ENCODE results near the gene ANKRD22.

ANKRD22 gene

GRCh38 chr10:88880282-88881076, 28.8 kb upstream of the ANKRD22 start:
- H3K36me3 ChIP-seq (ENCODE audit: control insufficient read depth, insufficient read depth, low read length): no peaks in the 10 kb centered on the region
- TF ChIP-seq, protein P1, sequence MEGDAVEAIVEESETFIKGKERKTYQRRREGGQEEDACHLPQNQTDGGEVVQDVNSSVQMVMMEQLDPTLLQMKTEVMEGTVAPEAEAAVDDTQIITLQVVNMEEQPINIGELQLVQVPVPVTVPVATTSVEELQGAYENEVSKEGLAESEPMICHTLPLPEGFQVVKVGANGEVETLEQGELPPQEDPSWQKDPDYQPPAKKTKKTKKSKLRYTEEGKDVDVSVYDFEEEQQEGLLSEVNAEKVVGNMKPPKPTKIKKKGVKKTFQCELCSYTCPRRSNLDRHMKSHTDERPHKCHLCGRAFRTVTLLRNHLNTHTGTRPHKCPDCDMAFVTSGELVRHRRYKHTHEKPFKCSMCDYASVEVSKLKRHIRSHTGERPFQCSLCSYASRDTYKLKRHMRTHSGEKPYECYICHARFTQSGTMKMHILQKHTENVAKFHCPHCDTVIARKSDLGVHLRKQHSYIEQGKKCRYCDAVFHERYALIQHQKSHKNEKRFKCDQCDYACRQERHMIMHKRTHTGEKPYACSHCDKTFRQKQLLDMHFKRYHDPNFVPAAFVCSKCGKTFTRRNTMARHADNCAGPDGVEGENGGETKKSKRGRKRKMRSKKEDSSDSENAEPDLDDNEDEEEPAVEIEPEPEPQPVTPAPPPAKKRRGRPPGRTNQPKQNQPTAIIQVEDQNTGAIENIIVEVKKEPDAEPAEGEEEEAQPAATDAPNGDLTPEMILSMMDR (IDR thresholded peaks at IDR 0.05; ENCODE audit: insufficient read depth, low read length, poor library complexity, severe bottlenecking): peak; percentile 37
- H3K27me3 ChIP-seq (replicated peaks; ENCODE audit: control insufficient read depth, insufficient read depth, low read length): no peaks in the 10 kb centered on the region
- H3K4me3 ChIP-seq (replicated peaks; ENCODE audit: low read depth, low read length): peak overlapping the region; percentile 75
- peak; percentile 94 for DNase-seq (ENCODE audit: extremely low read depth, insufficient read length)

- TF ChIP-seq, protein P1 (IDR thresholded peaks at IDR 0.05; ENCODE audit: insufficient read depth, low read length, poor library complexity, severe bottlenecking): no peak
- H3K36me3 ChIP-seq (ENCODE audit: control insufficient read depth, insufficient read depth, low read length): no peaks in the 10 kb centered on the region
- H3K27me3 ChIP-seq (replicated peaks; ENCODE audit: control insufficient read depth, insufficient read depth, low read length): no peaks in the 10 kb centered on the region
- H3K4me3 ChIP-seq (replicated peaks; ENCODE audit: low read depth, low read length): peak within 1 kb of the TSS; percentile 75
- DNase-seq (ENCODE audit: extremely low read depth, insufficient read length): no peak
Observed at GRCh38 chr10:88879534-88880281, 28.1 kb upstream of the ANKRD22 start, which contains the start of gene STAMBPL1. Gene STAMBPL1, plus strand, starts transcription at chr10:88880245. Its CDS starts 21,464 bp downstream, at chr10:88901709.

GRCh38 chr10:88877298-88877697, 25.7 kb upstream of the ANKRD22 start:
- H3K36me3 ChIP-seq (ENCODE audit: control insufficient read depth, insufficient read depth, low read length): no peaks in the 10 kb centered on the region
- DNase-seq (ENCODE audit: extremely low read depth, insufficient read length): no peak
- no peak overlapping the region for H3K4me3 ChIP-seq (replicated peaks; ENCODE audit: low read depth, low read length)
- H3K27me3 ChIP-seq (replicated peaks; ENCODE audit: control insufficient read depth, insufficient read depth, low read length): no peaks in the 10 kb centered on the region
- TF ChIP-seq, protein P1 (IDR thresholded peaks at IDR 0.05; ENCODE audit: insufficient read depth, low read length, poor library complexity, severe bottlenecking): no peak

GRCh38 chr10:88875081-88875480, 23.4 kb upstream of the ANKRD22 start:
- H3K27me3 ChIP-seq (replicated peaks; ENCODE audit: control insufficient read depth, insufficient read depth, low read length): no peaks in the 10 kb centered on the region
- no peaks in the 10 kb centered on the region for H3K36me3 ChIP-seq (ENCODE audit: control insufficient read depth, insufficient read depth, low read length)
- DNase-seq (ENCODE audit: extremely low read depth, insufficient read length): no peak

DNA sequence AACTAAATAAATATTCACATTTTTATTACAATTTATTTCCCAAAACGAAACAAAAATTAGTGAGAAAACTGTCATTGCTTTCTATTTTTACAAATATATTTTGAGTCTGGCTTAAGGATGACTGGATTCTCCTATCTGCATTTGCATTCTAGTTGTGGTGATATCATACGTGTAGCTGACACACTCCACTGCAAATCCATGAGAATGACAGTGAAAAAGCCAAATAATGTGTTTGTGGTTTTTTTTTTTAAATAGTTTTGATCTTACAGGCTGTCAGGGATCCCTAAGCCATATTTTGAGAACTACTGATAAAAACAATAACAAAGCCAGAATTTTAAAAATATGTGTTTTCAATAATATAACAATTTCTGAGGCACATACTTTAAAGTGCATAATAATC, 22.6 kb upstream of the ANKRD22 start:
- H3K27me3 ChIP-seq (replicated peaks; ENCODE audit: control insufficient read depth, insufficient read depth, low read length): no peaks in the 10 kb centered on the region
- TF ChIP-seq, protein P1 (IDR thresholded peaks at IDR 0.05; ENCODE audit: insufficient read depth, low read length, poor library complexity, severe bottlenecking): no peak
- no peak overlapping the region for H3K4me3 ChIP-seq (replicated peaks; ENCODE audit: low read depth, low read length)
- H3K36me3 ChIP-seq (ENCODE audit: control insufficient read depth, insufficient read depth, low read length): no peaks in the 10 kb centered on the region
- DNase-seq (ENCODE audit: extremely low read depth, insufficient read length): no peak

More at GRCh38 chr10:88875081-88875480, 23.4 kb upstream of the ANKRD22 start:
- no peak overlapping the region for H3K4me3 ChIP-seq (replicated peaks; ENCODE audit: low read depth, low read length)
- TF ChIP-seq, protein P1 (IDR thresholded peaks at IDR 0.05; ENCODE audit: insufficient read depth, low read length, poor library complexity, severe bottlenecking): no peak

Data from GM06990 (cell line).